ENCODE data around the gene DLG4.

DNA sequence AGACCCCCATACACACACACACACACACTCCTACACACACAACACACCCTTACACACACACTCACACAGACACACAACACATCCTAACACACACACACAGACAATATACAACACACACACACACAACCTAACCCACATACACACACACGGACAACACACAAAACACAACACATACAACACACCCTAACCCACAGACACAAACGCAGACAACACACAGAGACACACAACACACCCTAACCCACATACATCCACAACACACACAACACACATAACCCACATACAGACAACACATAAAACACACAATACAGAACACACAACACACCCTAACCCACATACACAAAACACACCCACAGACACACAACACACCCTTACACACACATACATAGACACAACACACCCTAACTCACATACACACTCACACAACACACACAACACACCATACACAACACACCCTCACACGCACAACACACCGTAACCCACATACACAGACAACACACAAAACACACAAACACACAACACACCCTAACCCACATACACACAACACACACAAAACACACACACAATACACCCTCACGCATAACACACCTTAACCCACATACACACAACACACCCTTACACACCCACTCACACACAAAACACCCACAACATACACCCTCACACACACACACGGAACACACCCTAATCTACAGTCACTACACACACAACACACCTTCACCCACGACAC lies 44.9 kb downstream of the DLG4 start:
- no peak for TF ChIP-seq GATA2 (IDR thresholded peaks at IDR 0.05; ENCODE audit: insufficient read depth, insufficient read length, low read depth, low read length)
- no peak for TF ChIP-seq CTCF (IDR thresholded peaks at IDR 0.05; ENCODE audit: extremely low read depth in 1 of 2, insufficient read depth in 1 of 2, low read depth in 1 of 2, low read length in 2 of 2)
- no peak for TF ChIP-seq MYC (IDR thresholded peaks at IDR 0.05; ENCODE audit: low read depth, low read length)
- TF ChIP-seq EZH2 (IDR thresholded peaks at IDR 0.05; ENCODE audit: borderline replicate concordance, low read depth, low read length, severe bottlenecking), result no peak
- TF ChIP-seq JUN (IDR thresholded peaks at IDR 0.05; ENCODE audit: borderline replicate concordance, insufficient read depth, insufficient read length, low read depth), result no peak
- TF ChIP-seq POLR2AphosphoS5 (IDR thresholded peaks at IDR 0.05; ENCODE audit: insufficient read depth, low read depth, low read length), result no peak

Measured in endothelial cell of umbilical vein (primary cell).